GM23338 (cell line): Measurements from ENCODE around the gene RNF133.

Source experiments
- CREB1 ChIP-seq: fragments of 250-450 bp; sonication (Bioruptor Pico); IDR thresholded peaks from 2 replicates; pipeline ENCODE4 v1.5.0; 2020; ENCODE audit warnings: low read depth, mild to moderate bottlenecking, moderate library complexity
- EZH2 ChIP-seq: fragments of 200-600 bp; sonication (generic); IDR thresholded peaks from one replicate; pipeline ENCODE4 v1.8.0; 2017; ENCODE audit warnings: antibody characterized with exemption, mild to moderate bottlenecking, low read depth; ENCODE audit not compliant: unreplicated experiment
- EZH2phosphoT487 ChIP-seq: fragments of 200-600 bp; sonication (generic); IDR thresholded peaks from one replicate; pipeline ENCODE4 v1.8.1; 2018; ENCODE audit warnings: antibody characterized with exemption; ENCODE audit not compliant: unreplicated experiment
- POLR2AphosphoS5 ChIP-seq: IDR thresholded peaks from 2 replicates; pipeline ENCODE4 v1.6.1; 2016; ENCODE audit warnings: antibody characterized with exemption, low read depth
- STAT1 ChIP-seq: IDR thresholded peaks from one replicate; pipeline ENCODE4 v1.6.1; 2016; ENCODE audit warnings: antibody characterized with exemption; ENCODE audit not compliant: unreplicated experiment
- ZNF114 ChIP-seq: fragments of 250-450 bp; sonication (Bioruptor Pico); IDR thresholded peaks from 2 replicates; pipeline ENCODE4 v1.5.0; 2020; ENCODE audit warnings: mild to moderate bottlenecking, moderate library complexity
- ZNF331 ChIP-seq: fragments of 250-450 bp; sonication (Bioruptor Pico); IDR thresholded peaks from 2 replicates; pipeline ENCODE4 v1.5.0; 2020; ENCODE audit warnings: low read depth, mild to moderate bottlenecking, moderate library complexity
- TF ChIP-seq, protein P1 (sequence below), 2 experiments: fragments of 200-600 bp in 1 of 2; sonication (generic) in 1 of 2; conservative IDR thresholded peaks; 2 replicates each; pipeline versions ENCODE4 v1.5.1 to v1.6.1; 2016 to 2017; ENCODE audit warnings: antibody characterized with exemption in 2 of 2, low read depth in 2 of 2, mild to moderate bottlenecking in 2 of 2, moderate library complexity in 1 of 2
- TF ChIP-seq, protein P2 (sequence below): IDR thresholded peaks from one replicate; pipeline ENCODE4 v1.6.1; 2018; ENCODE audit warnings: antibody characterized with exemption; ENCODE audit not compliant: unreplicated experiment

DNA sequence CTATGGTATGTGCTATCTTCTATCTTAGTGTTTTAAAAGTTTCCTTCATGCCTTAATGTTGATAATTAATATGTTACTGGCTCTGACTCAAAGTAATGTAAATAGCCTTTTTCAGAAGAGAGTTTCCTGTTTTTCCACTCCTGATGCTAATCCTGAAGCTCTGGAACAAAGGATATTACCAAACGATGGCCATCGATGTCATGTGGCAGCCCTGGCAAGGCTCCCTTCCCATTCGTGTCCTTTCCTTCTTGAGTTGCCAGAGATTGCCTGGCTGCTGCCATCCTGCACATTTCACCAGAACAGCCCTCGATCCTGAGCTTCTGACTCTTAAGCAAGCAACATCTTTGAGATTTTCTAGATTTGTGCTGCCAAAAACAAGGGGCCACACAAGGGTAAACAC is 46.0 kb downstream of the RNF133 start:
- TF ChIP-seq EZH2phosphoT487 (no peak), POLR2AphosphoS5 (no peak), EZH2 (no peak), ZNF114 (CRISPR knock-in tag) (no peak), CREB1 (CRISPR knock-in tag) (no peak), ZNF331 (CRISPR knock-in tag) (no peak), STAT1 (no peak)
- TF ChIP-seq, protein P1, sequence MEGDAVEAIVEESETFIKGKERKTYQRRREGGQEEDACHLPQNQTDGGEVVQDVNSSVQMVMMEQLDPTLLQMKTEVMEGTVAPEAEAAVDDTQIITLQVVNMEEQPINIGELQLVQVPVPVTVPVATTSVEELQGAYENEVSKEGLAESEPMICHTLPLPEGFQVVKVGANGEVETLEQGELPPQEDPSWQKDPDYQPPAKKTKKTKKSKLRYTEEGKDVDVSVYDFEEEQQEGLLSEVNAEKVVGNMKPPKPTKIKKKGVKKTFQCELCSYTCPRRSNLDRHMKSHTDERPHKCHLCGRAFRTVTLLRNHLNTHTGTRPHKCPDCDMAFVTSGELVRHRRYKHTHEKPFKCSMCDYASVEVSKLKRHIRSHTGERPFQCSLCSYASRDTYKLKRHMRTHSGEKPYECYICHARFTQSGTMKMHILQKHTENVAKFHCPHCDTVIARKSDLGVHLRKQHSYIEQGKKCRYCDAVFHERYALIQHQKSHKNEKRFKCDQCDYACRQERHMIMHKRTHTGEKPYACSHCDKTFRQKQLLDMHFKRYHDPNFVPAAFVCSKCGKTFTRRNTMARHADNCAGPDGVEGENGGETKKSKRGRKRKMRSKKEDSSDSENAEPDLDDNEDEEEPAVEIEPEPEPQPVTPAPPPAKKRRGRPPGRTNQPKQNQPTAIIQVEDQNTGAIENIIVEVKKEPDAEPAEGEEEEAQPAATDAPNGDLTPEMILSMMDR (conservative IDR thresholded peaks at IDR 0.05; ENCODE audit: low read depth in 2 of 2) = no peak
- TF ChIP-seq, protein P2, sequence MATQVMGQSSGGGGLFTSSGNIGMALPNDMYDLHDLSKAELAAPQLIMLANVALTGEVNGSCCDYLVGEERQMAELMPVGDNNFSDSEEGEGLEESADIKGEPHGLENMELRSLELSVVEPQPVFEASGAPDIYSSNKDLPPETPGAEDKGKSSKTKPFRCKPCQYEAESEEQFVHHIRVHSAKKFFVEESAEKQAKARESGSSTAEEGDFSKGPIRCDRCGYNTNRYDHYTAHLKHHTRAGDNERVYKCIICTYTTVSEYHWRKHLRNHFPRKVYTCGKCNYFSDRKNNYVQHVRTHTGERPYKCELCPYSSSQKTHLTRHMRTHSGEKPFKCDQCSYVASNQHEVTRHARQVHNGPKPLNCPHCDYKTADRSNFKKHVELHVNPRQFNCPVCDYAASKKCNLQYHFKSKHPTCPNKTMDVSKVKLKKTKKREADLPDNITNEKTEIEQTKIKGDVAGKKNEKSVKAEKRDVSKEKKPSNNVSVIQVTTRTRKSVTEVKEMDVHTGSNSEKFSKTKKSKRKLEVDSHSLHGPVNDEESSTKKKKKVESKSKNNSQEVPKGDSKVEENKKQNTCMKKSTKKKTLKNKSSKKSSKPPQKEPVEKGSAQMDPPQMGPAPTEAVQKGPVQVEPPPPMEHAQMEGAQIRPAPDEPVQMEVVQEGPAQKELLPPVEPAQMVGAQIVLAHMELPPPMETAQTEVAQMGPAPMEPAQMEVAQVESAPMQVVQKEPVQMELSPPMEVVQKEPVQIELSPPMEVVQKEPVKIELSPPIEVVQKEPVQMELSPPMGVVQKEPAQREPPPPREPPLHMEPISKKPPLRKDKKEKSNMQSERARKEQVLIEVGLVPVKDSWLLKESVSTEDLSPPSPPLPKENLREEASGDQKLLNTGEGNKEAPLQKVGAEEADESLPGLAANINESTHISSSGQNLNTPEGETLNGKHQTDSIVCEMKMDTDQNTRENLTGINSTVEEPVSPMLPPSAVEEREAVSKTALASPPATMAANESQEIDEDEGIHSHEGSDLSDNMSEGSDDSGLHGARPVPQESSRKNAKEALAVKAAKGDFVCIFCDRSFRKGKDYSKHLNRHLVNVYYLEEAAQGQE = no peak
